Right atrium auricular region (tissue), 2 donors: Measurements from ENCODE around the gene ACSF3. TPM values are rescaled to one million over a fixed set of nuclear protein-coding genes. Genes with fewer than 3 reads are reported as not detected.

Source experiments
- DNase-seq: peaks from one replicate; pipeline ENCODE4 v3.0.0-alpha.2; 2019; ENCODE audit warnings: low spot score
- H3K27ac ChIP-seq, 2 donors: fragments of 200-600 bp; sonication (generic); 1 replicate in 1 of 2; 2 replicates in 1 of 2; pipeline ENCODE4 v1.5.1; 2016 to 2019
- H3K27me3 ChIP-seq, 2 donors: fragments of 200-600 bp; sonication (generic); one replicate each; pipeline versions ENCODE4 v1.5.1 to v1.6.0; 2017 to 2019
- H3K36me3 ChIP-seq: fragments of 200-600 bp; sonication (generic); one replicate; pipeline ENCODE4 v1.5.1; 2016
- H3K4me1 ChIP-seq, 2 donors: fragments of 200-600 bp; sonication (generic); one replicate each; pipeline versions ENCODE4 v1.5.1 to v1.6.0; 2017 to 2019
- H3K4me3 ChIP-seq, 2 donors: fragments of 200-600 bp; sonication (generic); 1 replicate in 1 of 2; 2 replicates in 1 of 2; pipeline ENCODE4 v1.5.1; 2017 to 2019; ENCODE audit warnings: mild to moderate bottlenecking in 1 of 2, moderate library complexity in 1 of 2
- H3K9me3 ChIP-seq, 2 donors: fragments of 200-600 bp; sonication (generic); one replicate each; pipeline ENCODE4 v1.5.1; 2019
- CTCF ChIP-seq, 2 donors: fragments of 200-600 bp; sonication (generic); IDR thresholded peaks; one replicate each; pipeline ENCODE4 v1.5.1; 2019; ENCODE audit warnings: antibody characterized with exemption in 2 of 2
- total RNA-seq, 2 donors: library from RNA; depleted of rRNA; stranded (reverse); fragments of >200 nt; gene quantifications; one replicate each; pipeline ENCODE4 v1.1.0, GENCODE V29; 2016

The ACSF3 gene
- total RNA-seq, 2 donors from 2014 or later = 13.4 to 15.9 TPM

- TF ChIP-seq CTCF (IDR thresholded peaks at IDR 0.05) = no peak
- Histone ChIP-seq H3K9me3 (no peaks in the 10 kb centered on the region), H3K4me1 (peaks cover 0 to 37% of the 10 kb centered on the region in 2 donors), H3K36me3 (peaks cover 15% of the 10 kb centered on the region), H3K4me3 (no peak overlapping the region), H3K27me3 (no peaks in the 10 kb centered on the region), H3K27ac (no peak overlapping the region)
- no peak for DNase-seq
Measured at GRCh38 chr16:89097392-89097772, 3.7 kb downstream of the ACSF3 start.

DNA sequence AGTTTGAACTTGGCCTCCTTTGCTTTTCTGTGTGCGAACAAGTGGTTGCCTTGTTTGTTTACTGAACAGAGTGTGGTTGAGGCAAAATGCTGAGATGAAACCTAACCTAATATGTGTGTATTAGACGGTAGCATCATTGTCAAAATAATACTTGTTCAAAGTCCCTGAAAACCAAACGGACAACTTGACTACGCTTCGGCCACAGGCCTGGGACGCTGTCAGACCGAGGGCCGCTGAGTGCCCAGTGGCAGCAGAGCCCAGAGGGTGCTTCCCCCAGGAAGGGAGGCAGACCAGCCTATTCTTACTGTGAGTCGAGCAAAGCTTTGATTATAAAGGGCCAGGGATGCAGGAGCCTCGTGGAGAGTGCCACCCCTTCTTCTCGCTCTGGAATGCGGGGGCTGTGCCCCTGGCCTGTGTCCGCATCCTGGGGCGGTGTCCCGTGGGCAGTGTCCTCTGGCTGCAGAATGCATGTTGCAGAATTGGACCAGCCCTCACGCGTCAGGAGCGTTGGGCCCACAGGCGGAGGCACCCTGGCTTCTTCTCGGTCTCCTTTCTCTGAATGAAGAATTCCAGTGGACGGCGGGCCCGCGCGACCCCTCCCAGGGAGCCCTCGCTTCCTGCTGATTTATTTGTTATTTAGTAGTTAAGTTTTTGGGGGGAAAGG is 5.2 kb downstream of the ACSF3 start:
- Histone ChIP-seq H3K4me3 (no peak overlapping the region), H3K27ac (no peak overlapping the region), H3K4me1 (peaks cover 0 to 31% of the 10 kb centered on the region in 2 donors), H3K36me3 (peaks cover 29% of the 10 kb centered on the region), H3K27me3 (no peaks in the 10 kb centered on the region), H3K9me3 (no peaks in the 10 kb centered on the region)
- DNase-seq = no peak
- TF ChIP-seq CTCF (IDR thresholded peaks at IDR 0.05) = no peak

DNA sequence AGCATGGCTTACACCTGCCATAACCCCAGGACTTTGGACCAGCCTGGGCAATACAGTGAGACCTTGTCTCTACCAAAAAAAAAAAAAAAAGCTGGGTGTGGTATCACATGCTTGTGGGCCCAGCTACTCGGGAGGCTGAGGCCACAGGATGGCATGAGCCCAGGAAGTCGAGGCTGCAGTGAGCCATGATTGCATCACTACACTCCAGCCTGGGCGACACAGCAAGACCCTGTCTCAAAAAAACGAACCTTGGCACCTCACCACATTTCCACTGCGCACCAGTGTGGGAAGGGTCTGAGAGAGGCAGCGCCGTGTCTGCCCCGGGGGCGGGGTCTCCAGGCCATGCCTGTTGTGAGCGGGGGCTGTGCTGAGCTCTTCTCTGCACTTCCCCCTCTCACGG is 6.3 kb downstream of the ACSF3 start:
- Histone ChIP-seq H3K27me3 (no peaks in the 10 kb centered on the region), H3K27ac (no peak overlapping the region), H3K4me1 (peaks cover 0 to 24% of the 10 kb centered on the region in 2 donors), H3K36me3 (peaks cover 29% of the 10 kb centered on the region), H3K4me3 (no peak overlapping the region), H3K9me3 (no peaks in the 10 kb centered on the region)
- TF ChIP-seq CTCF (IDR thresholded peaks at IDR 0.05) = no peak
- no peak for DNase-seq

DNA sequence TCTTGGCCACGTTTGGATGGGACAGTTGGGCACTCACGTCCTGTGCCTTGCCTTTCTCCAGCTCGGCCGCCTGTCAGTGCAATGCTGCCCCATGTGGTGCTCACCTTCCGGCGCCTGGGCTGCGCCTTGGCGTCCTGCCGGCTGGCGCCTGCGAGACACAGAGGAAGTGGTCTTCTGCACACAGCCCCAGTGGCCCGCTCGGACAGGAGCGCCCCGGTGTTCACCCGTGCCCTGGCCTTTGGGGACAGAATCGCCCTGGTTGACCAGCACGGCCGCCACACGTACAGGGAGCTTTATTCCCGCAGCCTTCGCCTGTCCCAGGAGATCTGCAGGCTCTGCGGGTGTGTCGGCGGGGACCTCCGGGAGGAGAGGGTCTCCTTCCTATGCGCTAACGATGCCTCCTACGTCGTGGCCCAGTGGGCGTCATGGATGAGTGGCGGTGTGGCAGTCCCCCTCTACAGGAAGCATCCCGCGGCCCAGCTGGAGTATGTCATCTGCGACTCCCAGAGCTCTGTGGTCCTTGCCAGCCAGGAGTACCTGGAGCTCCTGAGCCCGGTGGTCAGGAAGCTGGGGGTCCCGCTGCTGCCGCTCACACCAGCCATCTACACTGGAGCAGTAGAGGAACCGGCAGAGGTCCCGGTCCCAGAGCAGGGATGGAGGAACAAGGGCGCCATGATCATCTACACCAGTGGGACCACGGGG is 7.1 kb downstream of the ACSF3 start:
- H3K36me3 ChIP-seq = peaks cover 29% of the 10 kb centered on the region
- H3K4me1 ChIP-seq = peaks cover 0 to 20% of the 10 kb centered on the region in 2 donors
- no peaks in the 10 kb centered on the region for H3K9me3 ChIP-seq
- H3K27me3 ChIP-seq = no peaks in the 10 kb centered on the region
- TF ChIP-seq CTCF (IDR thresholded peaks at IDR 0.05) = no peak
- no peak overlapping the region for H3K4me3 ChIP-seq
- H3K27ac ChIP-seq = no peak overlapping the region
- no peak for DNase-seq

GRCh38 chr16:89101303-89102040 is 7.8 kb downstream of the ACSF3 start:
- no peaks in the 10 kb centered on the region for H3K27me3 ChIP-seq
- no peak for TF ChIP-seq CTCF (IDR thresholded peaks at IDR 0.05)
- H3K27ac ChIP-seq = no peak overlapping the region
- H3K4me3 ChIP-seq = no peak overlapping the region
- no peaks in the 10 kb centered on the region for H3K9me3 ChIP-seq
- H3K4me1 ChIP-seq = peaks cover 0 to 20% of the 10 kb centered on the region in 2 donors
- H3K36me3 ChIP-seq = peaks cover 29% of the 10 kb centered on the region
- no peak for DNase-seq
